ENCODE measurements around the gene COL23A1.
"Not testable (repeated sequence)": the region's sequence is repeated elsewhere in the genome, so short reads cannot be mapped to it uniquely, and the experiment has no call there.

Gene COL23A1

DNA sequence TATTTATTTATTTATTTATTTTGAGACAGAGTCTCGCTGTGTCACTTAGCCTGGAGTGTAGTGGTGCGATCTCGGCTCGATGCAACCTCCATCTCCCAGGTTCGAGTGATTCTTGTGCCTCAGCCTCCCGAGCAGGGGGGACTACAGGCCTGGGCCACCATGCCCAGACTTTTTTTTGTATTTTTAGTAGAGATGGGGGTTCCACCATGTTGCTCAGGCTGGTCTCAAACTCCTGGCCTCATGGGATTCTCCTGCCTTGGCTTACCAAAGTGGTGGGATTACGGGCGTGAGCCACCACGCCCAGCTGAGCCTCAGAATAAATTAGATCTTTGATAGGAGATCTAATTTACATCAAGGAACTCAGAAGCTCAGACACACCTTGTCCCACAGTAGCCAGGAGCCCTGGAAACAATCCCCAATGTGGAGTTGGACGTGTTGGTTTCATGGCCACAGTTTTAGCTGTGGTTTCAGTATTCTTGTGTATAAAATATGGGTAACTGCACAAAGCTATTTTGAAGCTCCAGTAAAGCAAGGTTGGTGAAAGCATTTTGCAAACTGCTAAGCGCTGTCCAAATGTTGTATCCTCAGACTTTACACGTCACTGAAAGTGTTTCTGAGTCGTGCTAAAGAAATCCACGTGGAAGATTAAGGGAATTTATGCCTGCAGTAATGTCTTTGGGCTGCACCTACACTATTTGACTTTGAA, 388.8 kb downstream of the COL23A1 start:
- DNase-seq = no peak

DNA sequence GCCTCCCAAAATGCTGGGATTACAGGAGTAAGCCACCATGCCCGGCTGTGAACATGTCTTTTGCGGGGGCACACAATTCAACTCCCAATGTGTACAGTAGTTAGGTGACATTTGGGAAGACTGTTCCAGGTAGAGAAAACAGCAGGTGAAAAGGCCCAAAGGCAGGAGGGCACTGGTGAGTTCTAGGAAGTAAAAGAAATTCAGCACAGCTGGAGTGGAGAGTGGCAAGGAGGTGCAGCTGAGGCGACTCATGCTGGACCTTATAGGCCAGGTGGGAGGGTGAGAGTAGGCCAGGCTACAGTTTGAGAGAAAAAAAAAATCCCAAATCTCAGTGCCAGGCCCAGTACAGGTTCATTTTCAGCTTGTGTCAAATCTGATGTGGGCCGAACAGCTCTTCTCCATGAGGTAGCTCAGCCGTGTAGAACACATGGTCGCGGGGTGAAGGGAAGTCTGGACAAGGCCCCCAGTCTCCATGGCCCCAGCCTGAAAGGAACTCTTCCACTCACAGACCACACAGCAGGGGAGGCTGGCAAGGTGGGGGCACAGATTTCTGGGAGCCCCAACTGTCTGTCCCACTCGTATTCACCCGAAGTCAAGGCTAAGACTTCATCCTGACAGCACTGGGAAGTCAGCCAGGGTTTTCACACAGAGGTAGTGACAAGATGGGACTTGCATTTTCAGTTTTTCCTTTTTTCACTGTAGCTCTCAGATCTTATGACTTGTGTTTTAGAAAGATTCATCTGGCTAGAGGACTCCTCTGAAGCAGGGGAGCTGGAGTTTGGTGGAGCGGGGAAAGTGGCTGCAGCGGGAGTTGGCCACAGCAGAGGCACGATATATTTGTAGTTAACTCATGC, 390.4 kb downstream of the COL23A1 start:
- no peak for DNase-seq

DNA sequence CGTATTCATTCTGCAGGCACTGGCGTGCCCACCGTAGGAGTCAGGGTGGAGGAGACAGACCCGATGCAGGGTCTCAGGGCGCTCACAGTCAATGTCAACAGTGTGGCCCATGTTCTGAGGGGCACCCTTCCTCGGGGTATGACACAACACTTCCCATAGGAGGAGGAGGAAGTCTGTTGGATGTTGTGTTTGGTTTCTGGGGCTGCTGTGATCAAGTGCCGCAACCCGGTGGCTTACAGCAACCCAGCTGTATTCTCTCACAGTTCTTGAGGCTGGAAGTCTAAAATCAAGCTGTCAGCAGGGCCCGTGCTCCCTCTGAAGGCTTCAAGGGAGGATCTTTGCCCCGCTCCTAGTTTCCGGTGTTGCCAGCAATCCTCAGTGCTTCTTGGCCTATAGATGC, 391.5 kb downstream of the COL23A1 start:
- DNase-seq = no peak

DNA sequence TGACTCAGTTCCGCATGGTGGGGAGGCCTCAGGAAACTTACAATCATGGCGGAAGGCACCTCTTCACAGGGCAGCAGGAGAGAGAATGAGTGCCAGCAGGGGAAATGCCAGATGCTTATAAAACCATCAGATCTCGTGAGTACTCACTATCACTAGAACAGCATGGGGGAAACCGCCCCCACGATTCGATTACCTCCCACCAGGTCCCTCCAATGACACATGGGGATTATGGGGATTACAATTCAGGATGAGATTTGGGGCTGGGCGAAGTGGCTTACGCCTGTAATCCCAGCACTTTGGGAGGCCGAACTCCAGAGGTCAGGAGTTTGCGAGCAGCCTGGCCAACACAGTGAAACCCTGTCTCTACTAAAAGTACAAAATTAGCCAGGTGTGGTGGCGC, 392.0 kb downstream of the COL23A1 start:
- not testable (repeated sequence) for DNase-seq

DNA sequence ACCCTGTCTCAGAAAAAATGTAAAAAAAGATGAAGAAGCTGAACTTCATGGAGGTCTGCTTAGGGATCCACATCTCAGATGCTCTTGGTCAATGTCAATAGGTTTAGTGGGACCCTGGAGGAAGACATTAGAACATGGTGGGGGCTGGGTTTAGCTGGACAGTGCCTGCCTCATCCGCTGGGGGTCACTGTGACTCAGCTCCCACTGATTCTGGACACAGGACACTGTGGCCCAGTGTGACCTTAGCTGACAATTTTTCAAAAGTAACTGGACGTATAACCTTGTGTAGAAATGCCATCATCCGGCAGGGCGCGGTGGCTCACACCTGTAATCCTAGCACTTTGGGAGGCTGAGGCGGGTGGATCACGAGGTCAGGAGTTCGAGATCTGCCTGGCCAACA, 393.2 kb downstream of the COL23A1 start:
- DNase-seq = no peak

DNA sequence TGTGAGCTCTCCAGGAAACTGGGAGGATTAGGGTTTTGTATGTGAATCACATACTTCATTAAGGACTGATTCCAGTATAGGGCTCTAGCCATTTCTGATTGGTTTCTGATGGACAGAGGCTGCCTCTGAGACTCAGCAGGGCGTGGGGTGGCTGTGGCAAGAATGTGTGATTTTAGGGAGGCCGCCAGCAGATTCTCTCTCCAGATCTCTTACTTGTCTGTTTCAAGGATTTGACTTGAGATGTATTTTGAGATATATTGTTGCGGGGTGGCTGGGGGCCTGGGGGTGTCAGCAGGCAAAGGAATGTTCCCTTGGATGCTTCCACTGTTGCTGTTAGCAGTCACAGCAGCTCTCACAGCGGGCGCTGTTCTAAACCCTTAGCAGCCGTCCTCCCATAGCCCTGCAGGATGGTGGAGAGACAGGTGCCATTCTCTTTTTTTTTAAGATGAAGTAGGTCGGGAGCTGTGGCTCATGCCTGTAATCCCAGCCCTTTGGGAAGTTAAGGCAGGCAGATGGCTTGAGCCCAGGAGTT, 393.8 kb downstream of the COL23A1 start:
- no peak for DNase-seq

DNA sequence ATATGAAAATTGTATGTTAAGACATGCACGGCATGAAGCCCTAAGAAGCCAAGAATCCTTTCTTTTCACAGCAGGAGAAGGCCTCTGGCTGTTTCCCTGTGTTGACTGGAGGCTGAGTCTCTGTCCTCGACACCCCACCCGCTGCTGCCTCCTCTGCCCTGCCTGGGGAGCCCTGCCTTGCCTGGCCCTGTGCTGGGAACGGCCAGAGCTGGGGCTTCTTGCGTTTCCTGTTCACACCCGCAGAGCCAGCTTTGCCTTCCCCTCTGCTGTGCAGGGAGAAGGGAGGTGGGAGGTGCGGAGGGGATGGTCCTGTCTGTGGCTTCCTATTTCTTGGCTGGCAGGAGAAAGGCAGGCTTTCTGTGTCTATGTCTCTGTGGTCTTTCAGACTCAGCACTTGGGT, 396.2 kb downstream of the COL23A1 start:
- DNase-seq = no peak

DNA sequence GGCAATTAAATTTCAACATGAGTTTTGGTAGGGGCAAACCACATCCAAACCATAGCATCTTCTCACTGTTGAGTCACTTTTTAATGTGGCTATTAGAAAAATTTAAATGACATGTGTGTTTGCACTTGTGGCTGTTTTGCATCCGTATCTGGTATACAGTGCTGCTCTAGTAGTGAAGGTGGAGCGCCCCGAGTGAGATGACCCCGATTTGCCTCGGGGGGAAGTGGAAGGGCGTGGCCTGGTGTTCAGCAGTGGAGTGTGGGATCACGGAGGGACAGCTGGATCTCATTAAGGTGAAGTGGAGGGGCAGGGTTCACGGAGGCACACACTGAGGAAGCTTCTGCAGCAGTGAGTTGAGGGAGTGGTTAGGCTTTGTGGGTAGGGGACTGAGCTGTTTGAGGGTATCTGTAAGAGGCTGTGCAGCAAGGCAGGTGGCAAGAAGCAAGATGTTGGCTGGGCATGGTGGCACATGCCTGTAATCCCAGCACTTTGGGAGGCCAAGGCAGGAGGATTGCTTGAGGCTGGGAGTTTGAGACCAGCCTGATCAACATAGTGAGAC, 396.9 kb downstream of the COL23A1 start:
- no peak for DNase-seq

DNA sequence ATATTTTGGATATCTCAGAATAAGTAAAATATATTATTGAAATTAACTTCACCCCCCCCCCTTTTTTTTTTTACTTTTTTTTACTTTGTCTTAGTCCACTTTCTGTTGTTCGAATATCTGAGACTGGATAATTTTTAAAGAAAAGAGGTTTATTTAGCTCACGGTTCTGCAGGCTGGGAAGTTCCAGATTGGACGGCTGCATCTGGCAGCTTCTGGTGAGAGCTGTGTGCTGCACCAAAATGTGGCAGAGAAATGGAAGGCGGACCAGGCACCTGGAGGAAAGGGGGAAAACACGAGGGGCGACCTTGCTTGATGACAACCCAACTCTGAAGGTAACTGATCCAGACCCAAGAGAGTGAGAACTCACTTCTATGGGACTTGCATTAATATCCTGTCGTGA, 397.4 kb downstream of the COL23A1 start:
- DNase-seq = no peak

DNA sequence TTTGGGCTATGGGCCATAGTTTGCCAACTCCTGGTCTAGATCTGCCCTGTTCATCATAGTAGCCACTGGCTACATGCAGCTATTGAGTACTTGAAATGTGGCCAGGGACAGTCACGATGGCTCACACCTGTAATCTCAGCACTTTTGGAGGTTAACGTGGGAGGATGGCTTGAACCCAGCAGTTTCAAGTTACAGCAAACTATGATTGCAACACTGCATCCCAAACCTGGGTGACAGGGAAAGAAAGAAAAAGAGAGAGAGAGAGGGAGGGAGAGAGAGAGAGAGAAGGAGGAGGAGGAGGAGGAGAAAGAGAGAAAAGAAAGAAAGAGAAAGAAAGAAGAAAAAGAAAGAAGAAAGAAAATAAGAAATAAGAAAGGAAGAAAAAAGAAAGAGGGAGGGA, 397.9 kb downstream of the COL23A1 start:
- no peak for DNase-seq

DNA sequence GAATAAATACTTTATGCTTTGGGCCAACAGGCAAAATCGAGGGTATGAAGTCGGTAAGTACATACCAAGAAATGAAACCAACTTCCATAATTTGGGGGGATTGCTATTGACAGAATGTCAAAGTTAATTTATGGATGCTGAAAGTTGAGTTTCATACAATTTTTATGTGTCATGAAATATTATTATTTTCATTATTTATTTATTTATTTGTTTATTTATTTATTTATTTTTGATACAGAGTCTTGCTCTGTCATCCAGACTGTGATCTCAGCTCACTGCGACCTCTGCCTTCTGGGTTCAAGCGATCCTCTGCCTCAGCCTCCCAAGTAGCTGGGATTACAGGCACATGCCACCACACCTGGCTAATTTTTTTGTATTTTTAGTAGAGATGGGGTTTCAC, 398.5 kb downstream of the COL23A1 start:
- no peak for DNase-seq

DNA sequence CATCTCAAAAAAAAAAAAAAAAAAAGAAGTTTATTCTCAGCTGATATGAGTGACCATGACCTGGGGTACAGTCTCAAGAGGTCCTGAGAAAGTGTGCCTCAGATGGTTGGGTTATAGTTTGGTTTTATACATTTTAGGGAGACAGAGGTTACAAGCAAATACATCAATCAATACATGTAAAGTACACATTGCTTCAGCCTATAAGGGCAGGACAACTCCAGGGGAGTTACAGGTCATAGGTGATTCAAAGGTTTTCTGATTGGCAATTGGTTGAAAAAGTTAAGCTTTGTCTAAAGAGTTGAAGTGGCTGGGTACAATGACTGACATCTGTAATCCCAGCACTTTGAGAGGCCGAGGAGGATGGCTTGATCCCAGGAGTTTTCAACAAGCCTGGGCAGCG, 400.8 kb downstream of the COL23A1 start:
- DNase-seq = no peak
